Adrenal gland (tissue), 12 donors: Measurements from ENCODE around the gene CRYAB. TPM values are rescaled to one million over a fixed set of nuclear protein-coding genes. Genes with fewer than 3 reads are reported as not detected.

Experiments
- DNase-seq, 7 donors: peaks; one replicate each; pipeline ENCODE4 v3.0.0-alpha.2; 2019 to 2020
- H3K27ac ChIP-seq, 5 donors: fragments of 200-600 bp; sonication (generic) in 4 of 5; 1 replicate in 3 of 5; 2 replicates in 2 of 5; pipeline versions ENCODE4 v1.5.1 to v1.8.0; 2016 to 2020; ENCODE audit warnings: mild to moderate bottlenecking in 1 of 5
- H3K27me3 ChIP-seq: fragments of 200-600 bp; 2 replicates; pipeline ENCODE4 v1.8.0; 2021
- H3K36me3 ChIP-seq, 2 donors: fragments of 200-600 bp; replicated peaks in 1 of 2; 1 replicate in 1 of 2; 2 replicates in 1 of 2; pipeline versions ENCODE4 v1.5.1 to v1.8.0; 2018 to 2022
- H3K4me1 ChIP-seq, 2 donors: fragments of 200-600 bp; replicated peaks in 1 of 2; 1 replicate in 1 of 2; 2 replicates in 1 of 2; pipeline versions ENCODE4 v1.5.1 to v1.8.0; 2018 to 2021
- H3K4me3 ChIP-seq, 4 donors: fragments of 200-600 bp; sonication (generic) in 3 of 4; one replicate each; pipeline ENCODE4 v1.5.1; 2016 to 2018
- H3K9me3 ChIP-seq, 3 donors: fragments of 200-600 bp; sonication (generic) in 1 of 3; replicated peaks in 1 of 3; 1 replicate in 2 of 3; 2 replicates in 1 of 3; pipeline versions ENCODE4 v1.5.1 to v1.8.0; 2016 to 2021
- CTCF ChIP-seq, 6 experiments: fragments of 450-650 bp in 4 of 6; fragments of 200-600 bp in 2 of 6; sonication (generic) in 1 of 6; IDR thresholded peaks; 1 replicate in 5 of 6; 2 replicates in 1 of 6; pipeline versions ENCODE4 v1.5.1 to v1.8.0; 2016 to 2021; ENCODE audit warnings: antibody characterized with exemption in 6 of 6, mild to moderate bottlenecking in 2 of 6, moderate library complexity in 1 of 6
- POLR2A ChIP-seq, 2 donors: fragments of 450-650 bp; IDR thresholded peaks; one replicate each; pipeline ENCODE4 v1.6.1; 2017; ENCODE audit warnings: antibody characterized with exemption in 2 of 2, mild to moderate bottlenecking in 2 of 2, moderate library complexity in 1 of 2
- WGBS, 4 donors: extraction: QIAGEN DNeasy Blood & Tissue Kit in 2 of 4; methylation state at CpG; one replicate each; pipeline versions ENCODE4 v1.1.5 to v1.1.7; 2013 to 2017; 5-methylcytosine and 5-hydroxymethylcytosine counted together
- intact Hi-C, 2 donors: fragments of 100-400 bp; cut with DNase I; formaldehyde crosslinking; loops; one replicate each; pipeline versions ENCODE4 v1.14.1 to v1.15.0; 2022 to 2023
- polyA plus RNA-seq, 3 donors: library from polyadenylated mRNA; stranded (reverse); fragments of 200-250 nt in 2 of 3; fragments of 350-450 nt in 1 of 3; fragmentation: Illumina TruSeq in 1 of 3; extraction: RNeasy Lipid Tissue Mini Kit (QIAGEN cat#74804) in 1 of 3; gene quantifications; one replicate each; pipeline ENCODE4 v1.2.3, GENCODE V29; 2013 to 2014
- total RNA-seq, 9 donors: library from RNA; depleted of rRNA in 4 of 9; stranded (reverse); fragments of >200 nt in 4 of 9; fragments of 120-200 nt in 1 of 9; fragmentation: NEBNext Ultra II Directional in 1 of 9; extraction: Animal tissue kit (Norgen Biotek cat#: 25700) in 1 of 9; gene quantifications; one replicate each; pipeline versions ENCODE4 v1.1.0 to v1.2.4, GENCODE V29; 2013 to 2023
- donor health status: healthy with polysubstance abuse.
- donor health status: Bipolar disorder and iron deficiency.
- donor health status: DM: yes; HTN: yes; CAD: no.
- donor health status: DM: no; HTN: no; CAD: no.
- donor health status: DM: no; HTN: no; CAD: no.
- donor health status: DM: yes; HTN: yes; CAD: no.

CRYAB gene
- total and polyA plus RNA-seq, 12 donors = 6.8 to 108 (median 66.5) TPM

- no peak overlapping the region for H3K4me3 ChIP-seq
- 1 to 15% (median 13%) methylated on average over 2 of the region's 2 CpGs for WGBS, 4 donors
- TF ChIP-seq CTCF (IDR thresholded peaks at IDR 0.05) = no peak
- no peak for TF ChIP-seq POLR2A (IDR thresholded peaks at IDR 0.05)
- peak in 5 of 7 donors; percentile 75 to 88 (median 80) for DNase-seq
- intact Hi-C loops = loop anchor here in 1 of 2 donors (10.0 kb wide), 1 partner anchor 48 kb away; the partner anchor contains the start of genes ALG9, CFAP68 and FDXACB1
- peaks cover 15 to 28% of the 10 kb centered on the region in 2 donors for H3K4me1 ChIP-seq
- H3K9me3 ChIP-seq = no peaks in the 10 kb centered on the region
- peak overlapping the region in 4 of 5 donors; percentile 46 to 76 (median 55) for H3K27ac ChIP-seq
- no peaks in the 10 kb centered on the region for H3K36me3 ChIP-seq
- no peaks in the 10 kb centered on the region for H3K27me3 ChIP-seq
These were observed 11.2 kb upstream of the CRYAB start for GRCh38 chr11:111922803-111923202.

GRCh38 chr11:111921541-111922230 is 10.1 kb upstream of the CRYAB start:
- no peak for DNase-seq
- WGBS, 4 donors = 82 to 92% (median 87%) methylated on average over 7 of the region's 7 CpGs
- peaks cover 15 to 22% of the 10 kb centered on the region in 2 donors for H3K4me1 ChIP-seq
- intact Hi-C loops = loop anchor here in 1 of 2 donors (10.0 kb wide), 1 partner anchor 47 kb away; the partner anchor contains the start of genes ALG9, CFAP68 and FDXACB1
- no peak overlapping the region for H3K27ac ChIP-seq
- no peaks in the 10 kb centered on the region for H3K36me3 ChIP-seq
- H3K9me3 ChIP-seq = no peaks in the 10 kb centered on the region
- TF ChIP-seq CTCF (IDR thresholded peaks at IDR 0.05) (no peak), POLR2A (IDR thresholded peaks at IDR 0.05) (no peak)
- no peak overlapping the region for H3K4me3 ChIP-seq
- no peaks in the 10 kb centered on the region for H3K27me3 ChIP-seq

- Histone ChIP-seq H3K36me3 (no peaks in the 10 kb centered on the region), H3K27me3 (no peaks in the 10 kb centered on the region), H3K4me3 (no peak overlapping the region), H3K9me3 (no peaks in the 10 kb centered on the region), H3K4me1 (peaks cover 12 to 16% of the 10 kb centered on the region in 2 donors), H3K27ac (no peak overlapping the region)
- no peak for DNase-seq
- intact Hi-C loops = loop anchor here in 1 of 2 donors (10.0 kb wide), 1 partner anchor 46 kb away; the partner anchor contains the start of genes ALG9, CFAP68 and FDXACB1
- TF ChIP-seq CTCF (IDR thresholded peaks at IDR 0.05) = no peak
- no peak for TF ChIP-seq POLR2A (IDR thresholded peaks at IDR 0.05)
- 45 to 89% (median 66%) methylated on average over 2 of the region's 2 CpGs for WGBS, 4 donors
These were observed 9.3 kb upstream of the CRYAB start for GRCh38 chr11:111920908-111921307.

- peak in 1 of 7 donors; percentile 31 for DNase-seq
- Histone ChIP-seq H3K4me1 (peaks cover 8 to 21% of the 10 kb centered on the region in 2 donors), H3K27me3 (no peaks in the 10 kb centered on the region), H3K27ac (peak within 1 kb of the TSS in 1 of 5 donors; percentile 35), H3K9me3 (no peaks in the 10 kb centered on the region), H3K36me3 (no peaks in the 10 kb centered on the region), H3K4me3 (peak within 1 kb of the TSS in 1 of 4 donors; percentile 25)
- intact Hi-C loops = no loop called here
- TF ChIP-seq CTCF (IDR thresholded peaks at IDR 0.05) (no peak), POLR2A (IDR thresholded peaks at IDR 0.05) (no peak)
- WGBS, 4 donors = 63 to 68% (median 68%) methylated on average over 8 to 19 of the region's 19 CpGs
These were observed 7.1 kb upstream of the CRYAB start, which contains the start of gene C11orf52 for GRCh38 chr11:111918390-111919256. Gene C11orf52, plus strand, starts transcription at chr11:111918913. Its CDS starts 60 bp downstream, at chr11:111918973.
